K562 (cell line): ENCODE measurements around the gene PPM1H. TPM values are rescaled to one million over a fixed set of nuclear protein-coding genes. Genes with fewer than 3 reads are reported as not detected.

Experiments
- ATAC-seq: fragments of 200-7000 bp; cut with Tn5 transposase; 3 replicates; pipeline ENCODE4 v1.9.1; 2020; ENCODE audit warnings: moderate library complexity
- BruUV-seq: library from RNA; stranded (reverse); fragments of 400-500 nt; replicated peaks from 2 replicates; lab custom pipeline; 2021; lab: Mats Ljungman, UMichigan
- CTCF ChIA-PET: fragments of 300-600 bp; formaldehyde crosslinking; extraction: SDS; loops from one replicate; lab custom pipeline; 2021; ENCODE audit warnings: low intra/inter-chr PET ratio; lab: Yijun Ruan, JAX
- POLR2A ChIA-PET: fragments of 300-600, 350-650 bp; sonication (Branson Sonifier 250); formaldehyde crosslinking; extraction: SDS; loops from one replicate; lab custom pipeline; 2021; ENCODE audit warnings: antibody characterized with exemption, inconsistent platforms; lab: Yijun Ruan, JAX
- DNase-seq, 4 experiments: peaks; one replicate each; pipeline versions ENCODE4 v3.0.0 to v3.0.0-alpha.2; 2011 to 2018; ENCODE audit warnings: low spot score in 3 of 4, mixed read lengths in 3 of 4; ENCODE audit errors: extremely low read depth in 1 of 4
- FAIRE-seq: peaks from 2 replicates; lab custom pipeline; 2011; peaks lifted over from hg19 to GRCh38; lab: Jason Lieb, UNC
- H2AFZ ChIP-seq: 2 replicates; pipeline ENCODE4 v1.6.0; 2011; ENCODE audit warnings: low read depth, low read length, control low read depth, inconsistent platforms
- H3K27ac ChIP-seq: fragments of 200-600 bp; 3 replicates; pipeline ENCODE4 v1.8.0; 2011; ENCODE audit warnings: low read depth, mild to moderate bottlenecking, control low read depth, inconsistent platforms, low read length, moderate library complexity, mixed read lengths; ENCODE audit errors: extremely low read depth
- H3K27me3 ChIP-seq, 2 experiments: fragments of 300-600 bp in 1 of 2; 2 replicates in 1 of 2; 3 replicates in 1 of 2; pipeline versions ENCODE4 v1.6.0 to v1.8.0; 2011; ENCODE audit warnings: inconsistent platforms in 2 of 2, low read length in 2 of 2, mild to moderate bottlenecking in 1 of 2, mixed read lengths in 1 of 2, moderate library complexity in 1 of 2; ENCODE audit not compliant: control insufficient read depth in 2 of 2, insufficient read depth in 2 of 2
- H3K36me3 ChIP-seq: fragments of 300-600 bp; 3 replicates; pipeline ENCODE4 v1.8.0; 2011; ENCODE audit warnings: mild to moderate bottlenecking, low read length, inconsistent platforms; ENCODE audit not compliant: control insufficient read depth, insufficient read depth
- H3K4me1 ChIP-seq, 2 experiments: fragments of 200-600 bp in 1 of 2; replicated peaks in 1 of 2; 2 replicates in 1 of 2; 3 replicates in 1 of 2; pipeline versions ENCODE4 v1.5.1 to v1.8.0; 2011; ENCODE audit warnings: inconsistent platforms in 2 of 2, low read length in 2 of 2, mild to moderate bottlenecking in 1 of 2, mixed read lengths in 1 of 2, moderate library complexity in 1 of 2; ENCODE audit not compliant: control insufficient read depth in 2 of 2, insufficient read depth in 2 of 2
- H3K4me2 ChIP-seq: 2 replicates; pipeline ENCODE4 v1.6.1; 2011; ENCODE audit warnings: low read length, control low read depth, inconsistent platforms, mixed read lengths; ENCODE audit not compliant: insufficient read depth
- H3K4me3 ChIP-seq: fragments of 200-600 bp; sonication (generic), shearing (Covaris generic); 2 replicates; pipeline ENCODE4 v1.5.1; 2016; ENCODE audit warnings: control low read depth, inconsistent platforms
- H3K79me2 ChIP-seq: fragments of 200-600 bp; 3 replicates; pipeline ENCODE4 v1.8.0; 2011; ENCODE audit warnings: low read length, inconsistent platforms; ENCODE audit not compliant: control insufficient read depth, insufficient read depth
- H3K9ac ChIP-seq, 2 experiments: 2 replicates each; pipeline versions ENCODE4 v1.6.0 to v1.6.1; 2011; ENCODE audit warnings: low read depth in 2 of 2, low read length in 2 of 2, control low read depth in 1 of 2, inconsistent platforms in 1 of 2, mild to moderate bottlenecking in 1 of 2, mixed read lengths in 1 of 2; ENCODE audit not compliant: insufficient read depth in 1 of 2
- H3K9me1 ChIP-seq: one replicate; pipeline ENCODE4 v1.6.0; 2011; ENCODE audit warnings: inconsistent platforms, mild to moderate bottlenecking, low read length, moderate library complexity; ENCODE audit not compliant: control insufficient read depth, insufficient read depth
- H3K9me3 ChIP-seq: replicated peaks from 2 replicates; pipeline ENCODE4 v1.5.1; 2011; ENCODE audit warnings: low read depth, low read length, inconsistent platforms; ENCODE audit not compliant: control insufficient read depth, insufficient read depth
- H4K20me1 ChIP-seq: replicated peaks from 2 replicates; pipeline ENCODE4 v1.6.1; 2011; ENCODE audit warnings: low read length, inconsistent platforms, mixed read lengths; ENCODE audit not compliant: control insufficient read depth, insufficient read depth
- C11orf30 ChIP-seq: fragments of 450-650 bp; IDR thresholded peaks from 2 replicates; pipeline ENCODE4 v1.6.1; 2016; ENCODE audit warnings: low read depth, mild to moderate bottlenecking
- CBFB ChIP-seq: sonication (generic); formaldehyde crosslinking; IDR thresholded peaks from 2 replicates; pipeline ENCODE4 v1.4.0; 2020; ENCODE audit warnings: mild to moderate bottlenecking, missing genetic modification reagents
- CREB3L1 ChIP-seq: fragments of 450-650 bp; IDR thresholded peaks from 2 replicates; pipeline ENCODE4 v1.6.1; 2014; ENCODE audit warnings: low read depth, mild to moderate bottlenecking, moderate library complexity, borderline replicate concordance
- ELF1 ChIP-seq: fragments of 200-800 bp; sonication (Bioruptor generic); IDR thresholded peaks from 2 replicates; pipeline ENCODE4 v1.6.1; 2016; ENCODE audit warnings: missing genetic modification characterization, missing compliant biosample characterization
- LCOR ChIP-seq: sonication (generic); formaldehyde crosslinking; IDR thresholded peaks from 2 replicates; pipeline ENCODE4 v1.8.0; 2022; ENCODE audit warnings: mild to moderate bottlenecking, missing genetic modification reagents
- MAFG ChIP-seq: fragments of 450-650 bp; conservative IDR thresholded peaks from 2 replicates; pipeline ENCODE4 v1.6.1; 2016; ENCODE audit warnings: missing genetic modification characterization, missing compliant biosample characterization
- RUNX1 ChIP-seq: sonication (generic); IDR thresholded peaks from 2 replicates; pipeline ENCODE4 v1.6.1; 2016; ENCODE audit warnings: antibody characterized with exemption, low read depth
- SLC30A9 ChIP-seq: fragments of 250-450 bp; sonication (Bioruptor Pico); IDR thresholded peaks from 2 replicates; pipeline ENCODE4 v1.8.0; 2022; ENCODE audit warnings: mild to moderate bottlenecking, moderate library complexity
- STAT5A ChIP-seq: IDR thresholded peaks from 2 replicates; pipeline ENCODE4 v1.6.1; 2012; ENCODE audit warnings: low read length, inconsistent platforms, borderline replicate concordance
- ZNF316 ChIP-seq: fragments of 450-650 bp; IDR thresholded peaks from 2 replicates; pipeline ENCODE4 v1.6.1; 2016
- ZNF830 ChIP-seq: fragments of 250-450 bp; sonication (Bioruptor Pico); IDR thresholded peaks from 2 replicates; pipeline ENCODE4 v1.5.0; 2021; ENCODE audit warnings: mild to moderate bottlenecking
- WGBS: fragments of 100-300 bp; shearing (Covaris generic); methylation state at CpG from one replicate; pipeline ENCODE4 v1.1.6; 2016; ENCODE audit warnings: low coverage, mixed read lengths; ENCODE audit not compliant: insufficient coverage; ENCODE audit errors: missing lambda C conversion rate; 5-methylcytosine and 5-hydroxymethylcytosine counted together
- in situ Hi-C: fragments of 300-500 bp; cut with MboI; formaldehyde crosslinking; loops from 4 replicates; pipeline ENCODE4 v1.15.0; 2018; ENCODE audit warnings: inconsistent platforms, mixed read lengths
- intact Hi-C: fragments of 100-400 bp; cut with micrococcal nuclease; formaldehyde crosslinking; loops from 2 replicates; pipeline ENCODE4 v1.14.2; 2022
- polyA plus RNA-seq, 8 experiments: library from polyadenylated mRNA; depleted of rRNA in 4 of 8; stranded (reverse) in 5 of 8; unstranded in 3 of 8; fragments of >200 nt; fragmentation: Nextera tagmentation in 2 of 8; fragmentation: Illumina TruSeq in 1 of 8; extraction: Ambion mirVana in 2 of 8; extraction: Trizol in 1 of 8; gene quantifications; 2 replicates each; pipeline versions ENCODE4 v1.2.1 to v1.2.3, GENCODE V29; 2011 to 2014; ENCODE audit warnings: inconsistent platforms in 1 of 8, missing spikeins in 1 of 8
- total RNA-seq, 7 experiments: library from RNA; depleted of rRNA in 6 of 7; stranded (reverse); fragments of >200 nt in 6 of 7; fragmentation: Illumina TruSeq in 2 of 7; extraction: Trizol in 2 of 7; gene quantifications; 2 replicates each; pipeline versions ENCODE4 v1.2.1 to v1.2.3, GENCODE V29; 2011 to 2021; ENCODE audit warnings: low replicate concordance in 1 of 7

PPM1H gene
- total and polyA plus RNA-seq, 9 of the 15 experiments (the other 6 are each of a cell fraction or from before 2014, with no cell fraction given): 5.3 to 29.3 (median 11.3) TPM

- no peak for TF ChIP-seq SLC30A9 (CRISPR knock-in tag)
Measured at GRCh38 chr12:62834406-62834805, 100.5 kb downstream of the PPM1H start (continued).

GRCh38 chr12:62833634-62834033 lies 101.3 kb downstream of the PPM1H start:
- no peak for ATAC-seq
- Histone ChIP-seq H3K27ac (no peak overlapping the region), H3K27me3 (no peaks in the 10 kb centered on the region), H3K36me3 (peaks cover 12% of the 10 kb centered on the region; the same call in 1 of the 3 replicates), H4K20me1 (no peaks in the 10 kb centered on the region), H3K79me2 (peaks cover 4% of the 10 kb centered on the region; the same call in 1 of the 3 replicates), H2AFZ (no peak overlapping the region), H3K9ac (no peak overlapping the region), H3K4me2 (no peak overlapping the region), H3K9me3 (no peaks in the 10 kb centered on the region), H3K9me1 (no peaks in the 10 kb centered on the region), H3K4me1 (peaks cover 0 to 13% of the 10 kb centered on the region in 2 experiments; a peak in 4 of 5 replicates), H3K4me3 (no peak overlapping the region)
- FAIRE-seq: no peak
- no TSS peak for BruUV-seq
- TF ChIP-seq ELF1 (tag) (no peak), MAFG (peak; percentile 34; the same call in 1 of the 2 replicates), LCOR (CRISPR knock-in tag) (no peak), CBFB (no peak), RUNX1 (no peak), ZNF830 (CRISPR knock-in tag) (no peak), ZNF316 (peak; percentile 60), CREB3L1 (no peak), STAT5A (no peak), C11orf30 (peak; percentile 53; the same call in 1 of the 2 replicates)
- DNase-seq: no peak
- in situ Hi-C loops: no loop called here
- CTCF ChIA-PET: interaction anchor here (0.7 kb wide), 2 partner anchors 15 to 123 kb away, joined by 3 read pairs; no protein-coding TSS in a partner anchor
- 57% methylated on average over 6 of the region's 6 CpGs for WGBS
- POLR2A ChIA-PET: no interaction called here
- intact Hi-C loops: no loop called here
